ENCODE results near the gene TLCD3A. TPM values are rescaled to one million over a fixed set of nuclear protein-coding genes. Genes with fewer than 3 reads are reported as not detected.

Gene TLCD3A
- 17.5 TPM for polyA plus RNA-seq (2013, experiment 1 of 2)
- 19.4 TPM for polyA plus RNA-seq (2013, experiment 2 of 2)

GRCh38 chr17:732067-732901 lies at the start of gene TLCD3A:
Gene TLCD3A, plus strand, starts transcription at chr17:732596. Its CDS starts 52 bp downstream, at chr17:732648.
- Histone ChIP-seq H2BK15ac (replicated peaks; ENCODE audit: low read depth) (no peak within 1 kb of the TSS), H3K4me2 (ENCODE audit: low read length) (peak within 1 kb of the TSS; percentile 67), H4K8ac (ENCODE audit: low read depth, low read length) (peak within 1 kb of the TSS; percentile 57), H2BK120ac (ENCODE audit: low read depth, low read length) (peak within 1 kb of the TSS; percentile 94), H3K23ac (ENCODE audit: low read length) (no peak within 1 kb of the TSS), H3K9ac (ENCODE audit: low read length) (peak within 1 kb of the TSS; percentile 65), H3K79me2 (ENCODE audit: control insufficient read depth, insufficient read depth, low read length) (peaks cover 3% of the 10 kb centered on the region), H3K27me3 (ENCODE audit: insufficient read depth, low read length, poor library complexity) (no peaks in the 10 kb centered on the region), H3K27ac (ENCODE audit: low read depth, low read length) (peak within 1 kb of the TSS; percentile 61), H3K56ac (ENCODE audit: low read length) (peak within 1 kb of the TSS; percentile 82), H4K5ac (ENCODE audit: low read length) (no peak within 1 kb of the TSS), H3K4me3 (ENCODE audit: low read length) (peak within 1 kb of the TSS; percentile 50), H3K79me1 (ENCODE audit: low read length) (peaks cover 4% of the 10 kb centered on the region), H3K4me1 (ENCODE audit: control insufficient read depth, low read depth, low read length) (peaks cover 4% of the 10 kb centered on the region), H2AK5ac (ENCODE audit: low read length) (no peak within 1 kb of the TSS), H3K36me3 (ENCODE audit: control insufficient read depth, insufficient read depth, low read length) (no peaks in the 10 kb centered on the region), H3K18ac (ENCODE audit: low read length) (peak within 1 kb of the TSS; percentile 91), H3K4ac (ENCODE audit: low read depth, low read length) (peak within 1 kb of the TSS; percentile 93), H2BK5ac (ENCODE audit: low read length) (no peak within 1 kb of the TSS)
- WGBS (ENCODE audit: extremely low coverage, insufficient coverage, low lambda C conversion rate): no CpG with 5 or more reads among the region's 126 CpGs
- DNase-seq: peak; percentile 54

- Histone ChIP-seq H3K79me1 (ENCODE audit: low read length) (peaks cover 4% of the 10 kb centered on the region), H3K79me2 (ENCODE audit: control insufficient read depth, insufficient read depth, low read length) (no peaks in the 10 kb centered on the region), H3K27ac (ENCODE audit: low read depth, low read length) (no peak overlapping the region), H2BK120ac (ENCODE audit: low read depth, low read length) (no peak overlapping the region), H2BK15ac (replicated peaks; ENCODE audit: low read depth) (no peak overlapping the region), H3K27me3 (ENCODE audit: insufficient read depth, low read length, poor library complexity) (no peaks in the 10 kb centered on the region), H3K4ac (ENCODE audit: low read depth, low read length) (no peak overlapping the region), H3K56ac (ENCODE audit: low read length) (no peak overlapping the region), H3K4me3 (ENCODE audit: low read length) (no peak overlapping the region), H3K4me1 (ENCODE audit: control insufficient read depth, low read depth, low read length) (no peaks in the 10 kb centered on the region), H3K36me3 (ENCODE audit: control insufficient read depth, insufficient read depth, low read length) (no peaks in the 10 kb centered on the region), H3K4me2 (ENCODE audit: low read length) (no peak overlapping the region), H4K8ac (ENCODE audit: low read depth, low read length) (no peak overlapping the region), H2BK5ac (ENCODE audit: low read length) (no peak overlapping the region), H2AK5ac (ENCODE audit: low read length) (no peak overlapping the region), H4K5ac (ENCODE audit: low read length) (no peak overlapping the region), H3K23ac (ENCODE audit: low read length) (no peak overlapping the region), H3K18ac (ENCODE audit: low read length) (no peak overlapping the region), H3K9ac (ENCODE audit: low read length) (no peak overlapping the region)
- WGBS (ENCODE audit: extremely low coverage, insufficient coverage, low lambda C conversion rate): no CpG with 5 or more reads among the region's 1 CpG
- no peak for DNase-seq
Observed at GRCh38 chr17:683040-683439, 49.4 kb upstream of the TLCD3A start.

- WGBS (ENCODE audit: extremely low coverage, insufficient coverage, low lambda C conversion rate): no CpG with 5 or more reads among the region's 4 CpGs
- no peak overlapping the region for H3K56ac ChIP-seq (ENCODE audit: low read length)
- peaks cover 4% of the 10 kb centered on the region for H3K79me1 ChIP-seq (ENCODE audit: low read length)
- DNase-seq: no peak
- H2BK120ac ChIP-seq (ENCODE audit: low read depth, low read length): no peak overlapping the region
- H2BK5ac ChIP-seq (ENCODE audit: low read length): no peak overlapping the region
- no peaks in the 10 kb centered on the region for H3K4me1 ChIP-seq (ENCODE audit: control insufficient read depth, low read depth, low read length)
- no peaks in the 10 kb centered on the region for H3K27me3 ChIP-seq (ENCODE audit: insufficient read depth, low read length, poor library complexity)
- H3K27ac ChIP-seq (ENCODE audit: low read depth, low read length): no peak overlapping the region
- no peak overlapping the region for H2AK5ac ChIP-seq (ENCODE audit: low read length)
- no peak overlapping the region for H3K18ac ChIP-seq (ENCODE audit: low read length)
- H3K4me3 ChIP-seq (ENCODE audit: low read length): no peak overlapping the region
- no peak overlapping the region for H2BK15ac ChIP-seq (replicated peaks; ENCODE audit: low read depth)
- H3K4me2 ChIP-seq (ENCODE audit: low read length): no peak overlapping the region
- no peaks in the 10 kb centered on the region for H3K36me3 ChIP-seq (ENCODE audit: control insufficient read depth, insufficient read depth, low read length)
- no peak overlapping the region for H3K9ac ChIP-seq (ENCODE audit: low read length)
- no peak overlapping the region for H4K5ac ChIP-seq (ENCODE audit: low read length)
- no peak overlapping the region for H3K4ac ChIP-seq (ENCODE audit: low read depth, low read length)
- H3K79me2 ChIP-seq (ENCODE audit: control insufficient read depth, insufficient read depth, low read length): no peaks in the 10 kb centered on the region
- no peak overlapping the region for H3K23ac ChIP-seq (ENCODE audit: low read length)
- H4K8ac ChIP-seq (ENCODE audit: low read depth, low read length): no peak overlapping the region
Observed at GRCh38 chr17:683499-684254, 48.7 kb upstream of the TLCD3A start.

- H3K4me1 ChIP-seq (ENCODE audit: control insufficient read depth, low read depth, low read length): no peaks in the 10 kb centered on the region
Observed at GRCh38 chr17:685006-685405, 47.4 kb upstream of the TLCD3A start.

GRCh38 chr17:688100-688989 lies 44.1 kb upstream of the TLCD3A start:
- Histone ChIP-seq H3K4me2 (ENCODE audit: low read length) (no peak overlapping the region), H4K8ac (ENCODE audit: low read depth, low read length) (no peak overlapping the region), H3K79me2 (ENCODE audit: control insufficient read depth, insufficient read depth, low read length) (no peaks in the 10 kb centered on the region), H2BK5ac (ENCODE audit: low read length) (no peak overlapping the region), H3K27ac (ENCODE audit: low read depth, low read length) (no peak overlapping the region), H3K79me1 (ENCODE audit: low read length) (peaks cover 1% of the 10 kb centered on the region), H3K9ac (ENCODE audit: low read length) (no peak overlapping the region), H2BK120ac (ENCODE audit: low read depth, low read length) (no peak overlapping the region), H3K23ac (ENCODE audit: low read length) (no peak overlapping the region), H3K27me3 (ENCODE audit: insufficient read depth, low read length, poor library complexity) (no peaks in the 10 kb centered on the region), H3K18ac (ENCODE audit: low read length) (no peak overlapping the region), H3K4me3 (ENCODE audit: low read length) (no peak overlapping the region), H2AK5ac (ENCODE audit: low read length) (no peak overlapping the region), H3K4me1 (ENCODE audit: control insufficient read depth, low read depth, low read length) (no peaks in the 10 kb centered on the region), H2BK15ac (replicated peaks; ENCODE audit: low read depth) (no peak overlapping the region), H3K56ac (ENCODE audit: low read length) (no peak overlapping the region), H4K5ac (ENCODE audit: low read length) (no peak overlapping the region), H3K36me3 (ENCODE audit: control insufficient read depth, insufficient read depth, low read length) (no peaks in the 10 kb centered on the region), H3K4ac (ENCODE audit: low read depth, low read length) (no peak overlapping the region)
- WGBS (ENCODE audit: extremely low coverage, insufficient coverage, low lambda C conversion rate): no CpG with 5 or more reads among the region's 18 CpGs
- DNase-seq: peak; percentile 66

More at GRCh38 chr17:685006-685405, 47.4 kb upstream of the TLCD3A start:
- H3K27ac ChIP-seq (ENCODE audit: low read depth, low read length): no peak overlapping the region
- no peak overlapping the region for H4K5ac ChIP-seq (ENCODE audit: low read length)
- no peak overlapping the region for H3K9ac ChIP-seq (ENCODE audit: low read length)
- H2AK5ac ChIP-seq (ENCODE audit: low read length): no peak overlapping the region
- no peak overlapping the region for H2BK5ac ChIP-seq (ENCODE audit: low read length)
- peaks cover 4% of the 10 kb centered on the region for H3K79me1 ChIP-seq (ENCODE audit: low read length)
- H3K4me3 ChIP-seq (ENCODE audit: low read length): no peak overlapping the region
- H3K27me3 ChIP-seq (ENCODE audit: insufficient read depth, low read length, poor library complexity): no peaks in the 10 kb centered on the region
- H2BK15ac ChIP-seq (replicated peaks; ENCODE audit: low read depth): no peak overlapping the region
- H3K18ac ChIP-seq (ENCODE audit: low read length): no peak overlapping the region
- H2BK120ac ChIP-seq (ENCODE audit: low read depth, low read length): no peak overlapping the region
- no peak overlapping the region for H4K8ac ChIP-seq (ENCODE audit: low read depth, low read length)
- WGBS (ENCODE audit: extremely low coverage, insufficient coverage, low lambda C conversion rate): no CpG with 5 or more reads among the region's 6 CpGs
- H3K4me2 ChIP-seq (ENCODE audit: low read length): no peak overlapping the region
- H3K79me2 ChIP-seq (ENCODE audit: control insufficient read depth, insufficient read depth, low read length): no peaks in the 10 kb centered on the region
- no peak overlapping the region for H3K23ac ChIP-seq (ENCODE audit: low read length)
- H3K36me3 ChIP-seq (ENCODE audit: control insufficient read depth, insufficient read depth, low read length): no peaks in the 10 kb centered on the region
- no peak overlapping the region for H3K56ac ChIP-seq (ENCODE audit: low read length)
- H3K4ac ChIP-seq (ENCODE audit: low read depth, low read length): no peak overlapping the region
- DNase-seq: no peak

Measured in mesendoderm (in vitro differentiated cells).